HEK293T (cell line): ENCODE results near the gene PGM2.

Source experiments
- CTCF ChIA-PET: fragments of 350-600 bp; formaldehyde crosslinking; extraction: SDS; loops from one replicate; lab custom pipeline; 2021; ENCODE audit warnings: antibody characterized with exemption, inconsistent platforms; lab: Yijun Ruan, JAX
- POLR2A ChIA-PET: fragments of 350-600 bp; formaldehyde crosslinking; extraction: SDS; loops from one replicate; lab custom pipeline; 2020; ENCODE audit warnings: antibody characterized with exemption, inconsistent platforms; lab: Yijun Ruan, JAX
- DNase-seq: peaks from one replicate; pipeline ENCODE4 v3.0.0; 2012; ENCODE audit warnings: mixed read lengths; ENCODE audit errors: extremely low spot score
- ARNT ChIP-seq: fragments of 450-650 bp; IDR thresholded peaks from 2 replicates; pipeline ENCODE4 v1.6.1; 2017; ENCODE audit warnings: mild to moderate bottlenecking
- BHLHE40 ChIP-seq: fragments of 450-650 bp; IDR thresholded peaks from 2 replicates; pipeline ENCODE4 v1.6.1; 2016; ENCODE audit warnings: mild to moderate bottlenecking, moderate library complexity, borderline replicate concordance
- CTBP1 ChIP-seq: fragments of 450-650 bp; IDR thresholded peaks from 2 replicates; pipeline ENCODE4 v1.6.1; 2016; ENCODE audit warnings: borderline replicate concordance
- ELF4 ChIP-seq: fragments of 450-650 bp; IDR thresholded peaks from 2 replicates; pipeline ENCODE4 v1.6.1; 2017; ENCODE audit warnings: antibody characterized with exemption
- FOXA1 ChIP-seq: fragments of 450-650 bp; IDR thresholded peaks from 2 replicates; pipeline ENCODE4 v1.6.1; 2016; ENCODE audit warnings: mild to moderate bottlenecking
- FOXK2 ChIP-seq: fragments of 450-650 bp; IDR thresholded peaks from 2 replicates; pipeline ENCODE4 v1.6.1; 2016; ENCODE audit warnings: mild to moderate bottlenecking
- FOXM1 ChIP-seq: fragments of 450-650 bp; IDR thresholded peaks from 2 replicates; pipeline ENCODE4 v1.6.1; 2017; ENCODE audit warnings: mild to moderate bottlenecking, borderline replicate concordance
- HDGF ChIP-seq: fragments of 450-650 bp; IDR thresholded peaks from 2 replicates; pipeline ENCODE4 v1.6.1; 2017; ENCODE audit warnings: antibody characterized with exemption, borderline replicate concordance
- L3MBTL2 ChIP-seq: fragments of 450-650 bp; conservative IDR thresholded peaks from 2 replicates; pipeline ENCODE4 v1.6.1; 2016; ENCODE audit warnings: mild to moderate bottlenecking
- LEF1 ChIP-seq: fragments of 450-650 bp; IDR thresholded peaks from 2 replicates; pipeline ENCODE4 v1.6.1; 2017; ENCODE audit warnings: mild to moderate bottlenecking, borderline replicate concordance
- NFRKB ChIP-seq: fragments of 450-650 bp; IDR thresholded peaks from 2 replicates; pipeline ENCODE4 v1.6.1; 2016; ENCODE audit warnings: mild to moderate bottlenecking, moderate library complexity
- SP1 ChIP-seq: fragments of 450-650 bp; IDR thresholded peaks from 2 replicates; pipeline ENCODE4 v1.6.1; 2017
- SUZ12 ChIP-seq: fragments of 450-650 bp; IDR thresholded peaks from 2 replicates; pipeline ENCODE4 v1.6.1; 2016; ENCODE audit warnings: mild to moderate bottlenecking
- TARDBP ChIP-seq: fragments of 450-650 bp; IDR thresholded peaks from 2 replicates; pipeline ENCODE4 v1.6.1; 2016
- ZNF384 ChIP-seq: fragments of 450-650 bp; IDR thresholded peaks from 2 replicates; pipeline ENCODE4 v1.6.1; 2016
- TF ChIP-seq, protein P1 (sequence below): fragments of 450-650 bp; IDR thresholded peaks from 2 replicates; pipeline ENCODE4 v1.6.1; 2016

The PGM2 gene

DNA sequence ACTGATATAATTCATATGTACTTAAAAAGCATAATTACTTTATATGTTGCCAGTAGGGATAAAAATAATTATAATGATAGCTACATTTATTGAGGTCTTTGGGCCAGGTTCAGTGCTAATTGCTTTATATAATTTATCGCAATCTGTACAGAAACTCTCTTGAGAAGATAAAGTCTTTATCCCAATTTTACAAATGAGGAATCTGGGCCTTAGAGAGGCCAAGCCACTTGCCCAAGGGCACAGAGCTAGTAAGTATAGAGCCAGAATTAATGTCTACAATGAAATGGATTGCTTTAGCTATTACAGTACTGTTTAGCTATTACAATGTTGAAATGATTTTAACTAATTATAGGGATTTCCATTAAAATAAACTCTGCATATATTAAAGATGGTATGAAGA lies 33.8 kb downstream of the PGM2 start:
- no peak for DNase-seq
- TF ChIP-seq FOXM1 (no peak), HDGF (no peak), TARDBP (no peak), L3MBTL2 (no peak), CTBP1 (no peak), ARNT (no peak), ELF4 (no peak), SP1 (no peak), SUZ12 (no peak)
- CTCF ChIA-PET: no interaction called here
- POLR2A ChIA-PET: no interaction called here

DNA sequence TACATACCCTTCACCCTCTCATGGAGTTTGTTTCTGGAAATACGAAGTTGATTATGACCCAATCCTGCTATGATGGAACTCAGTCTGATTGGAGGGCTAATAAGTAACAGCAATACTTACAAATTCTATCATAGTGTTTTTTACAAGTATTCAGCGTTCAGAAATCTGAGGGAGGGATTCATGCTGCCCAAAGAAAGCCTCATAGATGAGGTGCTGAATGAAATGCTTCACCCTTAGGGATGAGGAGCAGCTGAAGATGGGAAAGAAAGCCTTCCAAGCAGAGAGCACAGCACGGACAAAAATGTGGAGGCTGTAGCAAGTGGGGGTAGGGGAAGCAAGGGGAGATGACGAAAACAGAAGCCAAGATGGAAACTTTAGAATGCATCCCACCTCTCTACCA lies 36.5 kb downstream of the PGM2 start:
- ChIA-PET CTCF (no interaction called here), POLR2A (no interaction called here)
- TF ChIP-seq, protein P1, sequence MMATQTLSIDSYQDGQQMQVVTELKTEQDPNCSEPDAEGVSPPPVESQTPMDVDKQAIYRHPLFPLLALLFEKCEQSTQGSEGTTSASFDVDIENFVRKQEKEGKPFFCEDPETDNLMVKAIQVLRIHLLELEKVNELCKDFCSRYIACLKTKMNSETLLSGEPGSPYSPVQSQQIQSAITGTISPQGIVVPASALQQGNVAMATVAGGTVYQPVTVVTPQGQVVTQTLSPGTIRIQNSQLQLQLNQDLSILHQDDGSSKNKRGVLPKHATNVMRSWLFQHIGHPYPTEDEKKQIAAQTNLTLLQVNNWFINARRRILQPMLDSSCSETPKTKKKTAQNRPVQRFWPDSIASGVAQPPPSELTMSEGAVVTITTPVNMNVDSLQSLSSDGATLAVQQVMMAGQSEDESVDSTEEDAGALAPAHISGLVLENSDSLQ: no peak
- TF ChIP-seq HDGF (no peak), TARDBP (no peak), LEF1 (no peak), FOXA1 (no peak), ARNT (no peak), SP1 (no peak), ZNF384 (no peak), BHLHE40 (no peak), FOXK2 (no peak)
- no peak for DNase-seq

DNA sequence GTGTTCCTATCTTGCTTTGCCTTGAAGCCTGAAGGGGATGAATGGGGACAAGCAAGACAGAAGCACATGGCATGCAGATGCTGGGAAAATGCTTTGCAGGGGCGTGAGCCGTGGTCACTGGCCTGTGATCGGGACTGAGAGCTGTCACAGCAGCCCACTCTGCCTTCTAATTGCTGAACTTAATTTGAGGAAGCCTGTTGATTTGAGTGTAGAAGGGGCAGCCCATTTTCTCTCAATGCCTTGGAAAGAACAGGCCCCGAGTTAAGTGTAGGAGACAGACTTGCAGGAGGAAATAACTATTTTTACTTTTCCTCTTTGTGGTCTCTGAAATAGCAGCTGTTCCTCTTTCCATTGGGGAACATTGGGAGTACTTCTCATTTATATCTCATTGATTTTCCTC lies 38.3 kb downstream of the PGM2 start:
- ChIA-PET POLR2A (no interaction called here), CTCF (no interaction called here)
- TF ChIP-seq FOXM1 (no peak), BHLHE40 (no peak), SP1 (no peak), TARDBP (no peak), ZNF384 (no peak), FOXA1 (no peak)
- DNase-seq: no peak

DNA sequence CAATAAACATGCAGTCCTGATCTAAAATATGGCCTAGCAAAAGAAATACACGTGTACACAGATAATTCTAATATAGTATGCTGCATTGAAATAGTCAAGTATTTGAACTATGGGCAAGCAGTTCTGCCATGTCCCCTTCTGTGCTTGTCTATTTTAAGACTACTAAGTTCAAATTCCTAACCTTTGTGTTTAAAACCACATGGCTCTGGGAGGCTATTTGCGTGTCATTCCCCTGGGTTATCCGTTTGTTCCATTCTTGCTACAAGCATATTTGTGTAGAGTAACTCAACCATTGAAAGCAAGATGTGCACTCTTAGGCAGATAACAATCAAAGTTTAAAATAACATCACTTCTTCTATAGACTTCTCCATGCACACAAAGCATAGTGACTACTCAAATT lies 39.0 kb downstream of the PGM2 start:
- DNase-seq: no peak
- CTCF ChIA-PET: no interaction called here
- POLR2A ChIA-PET: no interaction called here
- TF ChIP-seq TARDBP: no peak
- no peak for TF ChIP-seq SUZ12
- TF ChIP-seq SP1: no peak
- no peak for TF ChIP-seq HDGF
- TF ChIP-seq LEF1: no peak
- no peak for TF ChIP-seq FOXM1
- TF ChIP-seq BHLHE40: no peak
- TF ChIP-seq, protein P1: no peak
- TF ChIP-seq CTBP1: no peak

DNA sequence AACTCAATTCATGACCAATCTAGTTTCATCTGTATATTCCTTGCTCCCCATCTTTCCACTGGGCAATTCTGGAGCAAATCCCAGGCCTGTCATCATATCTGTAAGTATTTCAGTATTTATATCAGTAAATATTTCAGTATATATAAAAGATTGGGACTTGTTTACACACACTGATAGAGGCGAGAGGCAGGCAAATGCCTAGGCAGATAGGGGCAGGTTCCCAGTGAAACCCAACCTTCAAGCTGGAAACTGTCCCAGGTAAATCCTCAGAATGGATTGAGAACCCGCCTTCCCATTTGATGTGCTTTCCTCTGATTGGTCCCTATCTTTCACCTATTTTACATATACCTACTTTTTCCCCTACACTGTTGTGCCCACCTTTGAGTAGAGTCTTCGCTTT lies 40.6 kb downstream of the PGM2 start:
- ChIA-PET POLR2A (no interaction called here), CTCF (no interaction called here)
- no peak for DNase-seq
- TF ChIP-seq FOXM1 (no peak), HDGF (no peak), BHLHE40 (no peak)

DNA sequence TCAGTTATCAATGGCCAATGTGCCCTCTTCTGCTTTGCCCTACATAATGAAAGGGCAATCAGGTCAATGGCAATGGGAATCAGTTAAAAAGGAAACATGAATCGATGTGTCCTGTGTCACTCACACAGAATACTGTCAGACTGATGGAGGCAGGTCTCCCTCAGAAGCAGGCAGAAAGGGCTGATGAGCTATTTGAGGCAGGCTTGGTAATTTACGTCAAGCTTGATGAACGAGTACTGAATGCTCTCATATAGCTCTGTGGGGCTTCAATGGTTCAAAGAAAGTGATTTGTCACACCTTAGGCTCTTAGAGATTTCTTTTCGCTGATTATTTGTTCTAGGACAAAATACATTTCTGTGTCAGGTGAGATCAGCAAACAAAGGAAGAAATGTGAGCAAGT lies 41.8 kb downstream of the PGM2 start:
- ChIA-PET CTCF (no interaction called here), POLR2A (no interaction called here)
- no peak for DNase-seq
- TF ChIP-seq ZNF384 (no peak), ELF4 (no peak)

DNA sequence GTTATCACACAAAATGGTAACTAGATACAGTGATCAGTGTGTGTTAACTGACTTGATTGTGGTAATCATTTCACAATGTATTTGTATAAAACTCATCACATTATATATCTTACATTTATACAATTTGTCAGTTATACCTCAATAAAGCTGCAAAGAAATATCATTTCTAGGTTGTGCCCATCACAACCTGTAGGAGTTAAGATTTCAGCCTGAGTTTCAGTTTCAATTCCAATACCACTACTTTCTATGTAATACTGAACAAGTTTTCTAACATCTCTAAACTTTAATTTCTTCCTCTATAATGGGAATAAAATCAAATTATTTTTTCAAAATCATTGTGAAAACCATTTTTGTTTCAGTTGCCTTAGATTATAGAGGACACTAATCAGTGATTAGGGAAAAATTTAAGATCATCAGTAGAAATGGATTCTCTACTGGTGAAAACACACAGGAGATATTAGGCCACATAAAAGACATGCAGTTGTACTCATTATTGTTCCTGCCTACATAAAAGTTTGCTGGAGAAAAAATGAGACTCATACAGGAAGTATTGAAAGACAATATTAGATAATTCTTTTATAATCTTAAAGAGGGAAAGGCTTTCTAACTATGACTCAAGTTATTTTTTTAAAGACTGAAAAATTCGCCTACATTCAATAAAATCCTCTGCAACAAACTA lies 46.0 kb downstream of the PGM2 start:
- ChIA-PET POLR2A (no interaction called here), CTCF (no interaction called here)
- TF ChIP-seq NFRKB (no peak), SP1 (no peak), HDGF (no peak), ZNF384 (no peak), FOXK2 (no peak), FOXA1 (no peak), BHLHE40 (no peak), SUZ12 (no peak), FOXM1 (no peak), L3MBTL2 (no peak), LEF1 (no peak), ARNT (no peak)
- no peak for DNase-seq

DNA sequence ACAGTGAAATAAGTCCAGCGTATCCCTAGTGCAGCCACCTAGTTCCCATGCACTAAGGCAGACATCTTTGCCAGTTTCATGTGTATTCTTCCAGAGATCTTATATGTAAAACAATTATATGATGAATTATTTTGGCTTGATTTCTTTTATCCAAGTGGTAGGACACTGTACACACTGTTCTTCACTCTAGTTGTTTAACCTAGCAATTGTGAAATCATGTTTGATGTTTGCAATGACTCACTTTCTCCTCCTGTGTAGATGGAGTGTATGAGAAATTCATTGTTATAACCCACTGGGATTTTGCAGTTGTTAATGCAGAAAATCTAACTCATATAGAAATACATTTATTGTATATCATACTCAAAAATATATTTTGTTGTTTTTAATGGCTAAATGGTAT lies 46.9 kb downstream of the PGM2 start:
- DNase-seq: no peak
- ChIA-PET POLR2A (no interaction called here), CTCF (no interaction called here)
- TF ChIP-seq ELF4: no peak
- no peak for TF ChIP-seq ARNT
- TF ChIP-seq TARDBP: no peak
- TF ChIP-seq ZNF384: no peak
- no peak for TF ChIP-seq NFRKB
- no peak for TF ChIP-seq HDGF
- TF ChIP-seq CTBP1: no peak
- TF ChIP-seq SUZ12: no peak
